Liver (tissue), 3 donors: ENCODE results near the gene MMGT1.

Source experiments
- ATF3 ChIP-seq: IDR thresholded peaks from 2 replicates; pipeline ENCODE4 v1.6.1; 2016; ENCODE audit warnings: antibody characterized with exemption
- EGR1 ChIP-seq, 2 donors: IDR thresholded peaks; 2 replicates each; pipeline ENCODE4 v1.6.1; 2016 to 2018; ENCODE audit warnings: antibody characterized with exemption in 2 of 2, low read depth in 2 of 2
- FOXA1 ChIP-seq: IDR thresholded peaks from 2 replicates; pipeline ENCODE4 v1.6.1; 2016; ENCODE audit warnings: antibody characterized with exemption
- GABPA ChIP-seq, 2 donors: IDR thresholded peaks in 1 of 2; conservative IDR thresholded peaks in 1 of 2; 2 replicates each; pipeline ENCODE4 v1.6.1; 2016; ENCODE audit warnings: antibody characterized with exemption in 2 of 2, mild to moderate bottlenecking in 1 of 2, moderate library complexity in 1 of 2
- HNF4A ChIP-seq, 2 donors: conservative IDR thresholded peaks; 2 replicates each; pipeline ENCODE4 v1.6.1; 2016; ENCODE audit warnings: antibody characterized with exemption in 2 of 2, mild to moderate bottlenecking in 2 of 2
- RAD21 ChIP-seq, 2 donors: IDR thresholded peaks; 2 replicates each; pipeline ENCODE4 v1.6.1; 2016; ENCODE audit warnings: antibody characterized with exemption in 2 of 2, mild to moderate bottlenecking in 2 of 2
- REST ChIP-seq: IDR thresholded peaks from 2 replicates; pipeline ENCODE4 v1.6.1; 2016; ENCODE audit warnings: antibody characterized with exemption, mild to moderate bottlenecking
- TAF1 ChIP-seq: conservative IDR thresholded peaks from 2 replicates; pipeline ENCODE4 v1.6.1; 2016; ENCODE audit warnings: antibody characterized with exemption, mild to moderate bottlenecking
- YY1 ChIP-seq: IDR thresholded peaks from 2 replicates; pipeline ENCODE4 v1.6.1; 2016; ENCODE audit warnings: antibody characterized with exemption, mild to moderate bottlenecking
- TF ChIP-seq, protein P1 (sequence below): fragments of 150-350 bp; IDR thresholded peaks from 2 replicates; pipeline ENCODE4 v1.5.1; 2017; ENCODE audit warnings: improper control_type of control experiment, low read depth, low read length; ENCODE audit not compliant: missing input control
- TF ChIP-seq, protein P2 (sequence below): IDR thresholded peaks from 2 replicates; pipeline ENCODE4 v1.6.1; 2016; ENCODE audit warnings: antibody characterized with exemption
- TF ChIP-seq, protein P3 (sequence below): IDR thresholded peaks from 2 replicates; pipeline ENCODE4 v1.6.1; 2016; ENCODE audit warnings: antibody characterized with exemption
- donor health status: healthy.
- donor health status: healthy.

GRCh38 chrX:135981668-135982067 lies 7.9 kb upstream of the MMGT1 start:
- TF ChIP-seq, protein P1, sequence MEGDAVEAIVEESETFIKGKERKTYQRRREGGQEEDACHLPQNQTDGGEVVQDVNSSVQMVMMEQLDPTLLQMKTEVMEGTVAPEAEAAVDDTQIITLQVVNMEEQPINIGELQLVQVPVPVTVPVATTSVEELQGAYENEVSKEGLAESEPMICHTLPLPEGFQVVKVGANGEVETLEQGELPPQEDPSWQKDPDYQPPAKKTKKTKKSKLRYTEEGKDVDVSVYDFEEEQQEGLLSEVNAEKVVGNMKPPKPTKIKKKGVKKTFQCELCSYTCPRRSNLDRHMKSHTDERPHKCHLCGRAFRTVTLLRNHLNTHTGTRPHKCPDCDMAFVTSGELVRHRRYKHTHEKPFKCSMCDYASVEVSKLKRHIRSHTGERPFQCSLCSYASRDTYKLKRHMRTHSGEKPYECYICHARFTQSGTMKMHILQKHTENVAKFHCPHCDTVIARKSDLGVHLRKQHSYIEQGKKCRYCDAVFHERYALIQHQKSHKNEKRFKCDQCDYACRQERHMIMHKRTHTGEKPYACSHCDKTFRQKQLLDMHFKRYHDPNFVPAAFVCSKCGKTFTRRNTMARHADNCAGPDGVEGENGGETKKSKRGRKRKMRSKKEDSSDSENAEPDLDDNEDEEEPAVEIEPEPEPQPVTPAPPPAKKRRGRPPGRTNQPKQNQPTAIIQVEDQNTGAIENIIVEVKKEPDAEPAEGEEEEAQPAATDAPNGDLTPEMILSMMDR: no peak
- TF ChIP-seq ATF3 (no peak), REST (no peak), RAD21 (IDR thresholded peaks at IDR 0.05) (no peak), TAF1 (no peak), FOXA1 (no peak), HNF4A (conservative IDR thresholded peaks at IDR 0.05) (no peak), YY1 (no peak), EGR1 (IDR thresholded peaks at IDR 0.05; ENCODE audit: low read depth in 2 of 2) (no peak), GABPA (IDR thresholded peaks at IDR 0.05 in 1 of 2, conservative IDR thresholded peaks at IDR 0.05 in 1 of 2) (no peak)
- TF ChIP-seq, protein P2, sequence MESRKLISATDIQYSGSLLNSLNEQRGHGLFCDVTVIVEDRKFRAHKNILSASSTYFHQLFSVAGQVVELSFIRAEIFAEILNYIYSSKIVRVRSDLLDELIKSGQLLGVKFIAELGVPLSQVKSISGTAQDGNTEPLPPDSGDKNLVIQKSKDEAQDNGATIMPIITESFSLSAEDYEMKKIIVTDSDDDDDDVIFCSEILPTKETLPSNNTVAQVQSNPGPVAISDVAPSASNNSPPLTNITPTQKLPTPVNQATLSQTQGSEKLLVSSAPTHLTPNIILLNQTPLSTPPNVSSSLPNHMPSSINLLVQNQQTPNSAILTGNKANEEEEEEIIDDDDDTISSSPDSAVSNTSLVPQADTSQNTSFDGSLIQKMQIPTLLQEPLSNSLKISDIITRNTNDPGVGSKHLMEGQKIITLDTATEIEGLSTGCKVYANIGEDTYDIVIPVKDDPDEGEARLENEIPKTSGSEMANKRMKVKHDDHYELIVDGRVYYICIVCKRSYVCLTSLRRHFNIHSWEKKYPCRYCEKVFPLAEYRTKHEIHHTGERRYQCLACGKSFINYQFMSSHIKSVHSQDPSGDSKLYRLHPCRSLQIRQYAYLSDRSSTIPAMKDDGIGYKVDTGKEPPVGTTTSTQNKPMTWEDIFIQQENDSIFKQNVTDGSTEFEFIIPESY: no peak
- TF ChIP-seq, protein P3, sequence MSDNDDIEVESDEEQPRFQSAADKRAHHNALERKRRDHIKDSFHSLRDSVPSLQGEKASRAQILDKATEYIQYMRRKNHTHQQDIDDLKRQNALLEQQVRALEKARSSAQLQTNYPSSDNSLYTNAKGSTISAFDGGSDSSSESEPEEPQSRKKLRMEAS: no peak
